Left lung (tissue), 10 donors: ENCODE measurements around the gene TLE3. TPM values are rescaled to one million over a fixed set of nuclear protein-coding genes. Genes with fewer than 3 reads are reported as not detected.

Source experiments
- ATAC-seq: fragments of 200-7000 bp; cut with Tn5 transposase; one replicate; pipeline ENCODE4 v1.9.1; 2020; ENCODE audit warnings: moderate library complexity
- DNase-seq, 4 donors: peaks; one replicate each; pipeline ENCODE4 v3.0.0-alpha.2; 2013 to 2020
- H3K27ac ChIP-seq, 2 donors: fragments of 200-600 bp; sonication (generic) in 1 of 2; one replicate each; pipeline versions ENCODE4 v1.5.0 to v1.8.0; 2020 to 2021
- H3K27me3 ChIP-seq, 2 donors: fragments of 200-600 bp; sonication (generic) in 1 of 2; one replicate each; pipeline versions ENCODE4 v1.5.0 to v1.8.0; 2020 to 2021
- H3K36me3 ChIP-seq, 2 donors: fragments of 200-600 bp; sonication (generic) in 1 of 2; one replicate each; pipeline versions ENCODE4 v1.5.0 to v1.8.0; 2020 to 2021
- H3K4me1 ChIP-seq, 2 donors: fragments of 200-600 bp; one replicate each; pipeline ENCODE4 v1.8.0; 2021
- H3K4me3 ChIP-seq, 2 donors: fragments of 200-600 bp; sonication (generic) in 1 of 2; one replicate each; pipeline versions ENCODE4 v1.5.0 to v1.8.0; 2020 to 2021; ENCODE audit warnings: mild to moderate bottlenecking in 1 of 2
- H3K9me3 ChIP-seq, 2 donors: fragments of 200-600 bp; sonication (generic) in 1 of 2; one replicate each; pipeline versions ENCODE4 v1.5.0 to v1.8.0; 2020 to 2021
- intact Hi-C, 2 donors: fragments of 100-400 bp; cut with DNase I; formaldehyde crosslinking; loops; one replicate each; pipeline versions ENCODE4 v1.11.2 to v1.14.2; 2022
- polyA plus RNA-seq, 6 donors: library from polyadenylated mRNA; unstranded; fragments of 120-200 nt; gene quantifications; one replicate each; pipeline ENCODE4 v1.2.1, GENCODE V29; 2013; ENCODE audit not compliant: insufficient read length in 6 of 6
- total RNA-seq, 2 donors: library from RNA; stranded (reverse); fragmentation: NEBNext Ultra II Directional; extraction: Animal tissue kit (Norgen Biotek cat#: 25700); gene quantifications; one replicate each; pipeline ENCODE4 v1.2.1, GENCODE V29; 2021
- TF ChIP-seq, protein P1 (sequence below), 2 donors: fragments of 200-600 bp; sonication (generic) in 1 of 2; IDR thresholded peaks; one replicate each; pipeline versions ENCODE4 v1.5.0 to v1.8.0; 2021; ENCODE audit warnings: antibody characterized with exemption in 2 of 2
- donor health status: DM: no; HTN: yes; CAD: no.
- donor health status: DM: no; HTN: no; CAD: no.

Gene TLE3
- total and polyA plus RNA-seq, 8 donors, result 48.2 to 77.2 (median 62.0) TPM

- H3K27me3 ChIP-seq, result no peaks in the 10 kb centered on the region
- H3K4me1 ChIP-seq, result no peaks in the 10 kb centered on the region
- ATAC-seq (no peak), DNase-seq (no peak)
- H3K4me3 ChIP-seq, result no peak overlapping the region
- no peak overlapping the region for H3K27ac ChIP-seq
- TF ChIP-seq, protein P1, sequence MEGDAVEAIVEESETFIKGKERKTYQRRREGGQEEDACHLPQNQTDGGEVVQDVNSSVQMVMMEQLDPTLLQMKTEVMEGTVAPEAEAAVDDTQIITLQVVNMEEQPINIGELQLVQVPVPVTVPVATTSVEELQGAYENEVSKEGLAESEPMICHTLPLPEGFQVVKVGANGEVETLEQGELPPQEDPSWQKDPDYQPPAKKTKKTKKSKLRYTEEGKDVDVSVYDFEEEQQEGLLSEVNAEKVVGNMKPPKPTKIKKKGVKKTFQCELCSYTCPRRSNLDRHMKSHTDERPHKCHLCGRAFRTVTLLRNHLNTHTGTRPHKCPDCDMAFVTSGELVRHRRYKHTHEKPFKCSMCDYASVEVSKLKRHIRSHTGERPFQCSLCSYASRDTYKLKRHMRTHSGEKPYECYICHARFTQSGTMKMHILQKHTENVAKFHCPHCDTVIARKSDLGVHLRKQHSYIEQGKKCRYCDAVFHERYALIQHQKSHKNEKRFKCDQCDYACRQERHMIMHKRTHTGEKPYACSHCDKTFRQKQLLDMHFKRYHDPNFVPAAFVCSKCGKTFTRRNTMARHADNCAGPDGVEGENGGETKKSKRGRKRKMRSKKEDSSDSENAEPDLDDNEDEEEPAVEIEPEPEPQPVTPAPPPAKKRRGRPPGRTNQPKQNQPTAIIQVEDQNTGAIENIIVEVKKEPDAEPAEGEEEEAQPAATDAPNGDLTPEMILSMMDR (IDR thresholded peaks at IDR 0.05), result no peak
- no peaks in the 10 kb centered on the region for H3K9me3 ChIP-seq
- intact Hi-C loops, result no loop called here
- no peaks in the 10 kb centered on the region for H3K36me3 ChIP-seq
Measured at GRCh38 chr15:70034596-70034995, 63.1 kb downstream of the TLE3 start.

- Histone ChIP-seq H3K36me3 (no peaks in the 10 kb centered on the region), H3K9me3 (no peaks in the 10 kb centered on the region), H3K4me1 (no peaks in the 10 kb centered on the region), H3K27me3 (no peaks in the 10 kb centered on the region), H3K27ac (no peak overlapping the region), H3K4me3 (no peak overlapping the region)
- TF ChIP-seq, protein P1 (IDR thresholded peaks at IDR 0.05), result no peak
- ATAC-seq (no peak), DNase-seq (no peak)
- intact Hi-C loops, result no loop called here
Measured at GRCh38 chr15:70034141-70034540, 63.6 kb downstream of the TLE3 start.

DNA sequence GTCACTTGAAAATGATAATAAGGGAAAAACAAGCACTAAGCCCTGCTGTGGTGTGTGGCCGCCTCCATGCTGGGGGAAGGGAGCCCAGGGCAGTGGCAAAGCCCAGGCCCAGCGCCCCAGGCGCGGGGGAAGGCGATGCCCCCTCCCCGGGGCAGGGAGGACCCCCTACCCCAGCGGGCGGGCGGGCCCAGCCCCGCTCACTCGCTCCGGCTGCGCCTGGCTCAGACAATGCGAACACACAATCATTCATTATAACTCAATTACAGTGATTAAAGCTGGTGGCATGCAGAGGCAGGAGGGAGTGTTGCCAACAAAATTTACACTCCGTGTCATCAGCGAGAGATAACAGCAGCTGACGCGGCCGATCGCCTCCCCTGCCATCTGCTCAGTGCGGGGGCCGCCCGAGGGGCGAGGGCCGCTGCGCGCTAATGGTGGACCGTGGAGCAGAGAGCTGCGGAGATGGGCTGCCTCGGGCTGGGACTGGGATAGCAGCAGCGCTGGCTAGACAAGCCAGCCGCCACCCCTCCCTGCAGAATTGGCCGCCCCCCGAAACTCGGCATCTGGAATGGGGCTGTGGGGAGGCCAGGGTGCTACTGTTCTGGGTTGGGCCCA, 64.1 kb downstream of the TLE3 start:
- no peak overlapping the region for H3K4me3 ChIP-seq
- TF ChIP-seq, protein P1 (IDR thresholded peaks at IDR 0.05), result no peak
- intact Hi-C loops, result no loop called here
- ATAC-seq (peak; percentile 9), DNase-seq (peak in 1 of 4 donors; percentile 42)
- no peaks in the 10 kb centered on the region for H3K9me3 ChIP-seq
- H3K4me1 ChIP-seq, result no peaks in the 10 kb centered on the region
- no peak overlapping the region for H3K27ac ChIP-seq
- H3K36me3 ChIP-seq, result no peaks in the 10 kb centered on the region
- H3K27me3 ChIP-seq, result no peaks in the 10 kb centered on the region

DNA sequence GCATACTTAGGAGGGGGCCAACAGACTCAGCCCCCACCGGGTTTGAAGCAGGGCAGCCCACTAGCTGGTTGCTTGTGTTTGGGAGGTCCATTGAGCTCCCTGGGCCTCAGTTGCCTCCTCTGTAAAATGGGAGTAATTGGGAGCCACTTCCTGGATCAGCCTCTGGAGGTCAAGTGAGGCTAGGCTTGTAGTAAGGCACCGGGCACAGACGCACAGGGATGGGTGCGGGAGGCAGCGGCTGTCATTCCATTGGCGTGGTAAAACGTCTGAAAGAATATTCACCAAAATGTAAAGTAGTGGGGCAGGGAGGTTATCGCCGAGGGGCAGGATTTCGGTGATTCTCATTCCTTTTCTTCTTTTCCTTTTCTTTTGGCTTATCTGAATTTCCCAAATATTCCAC, 64.6 kb downstream of the TLE3 start:
- TF ChIP-seq, protein P1 (IDR thresholded peaks at IDR 0.05), result no peak
- H3K9me3 ChIP-seq, result no peaks in the 10 kb centered on the region
- intact Hi-C loops, result no loop called here
- H3K36me3 ChIP-seq, result no peaks in the 10 kb centered on the region
- H3K27ac ChIP-seq, result no peak overlapping the region
- H3K4me3 ChIP-seq, result no peak overlapping the region
- DNase-seq (no peak), ATAC-seq (no peak)
- no peaks in the 10 kb centered on the region for H3K4me1 ChIP-seq
- H3K27me3 ChIP-seq, result no peaks in the 10 kb centered on the region

DNA sequence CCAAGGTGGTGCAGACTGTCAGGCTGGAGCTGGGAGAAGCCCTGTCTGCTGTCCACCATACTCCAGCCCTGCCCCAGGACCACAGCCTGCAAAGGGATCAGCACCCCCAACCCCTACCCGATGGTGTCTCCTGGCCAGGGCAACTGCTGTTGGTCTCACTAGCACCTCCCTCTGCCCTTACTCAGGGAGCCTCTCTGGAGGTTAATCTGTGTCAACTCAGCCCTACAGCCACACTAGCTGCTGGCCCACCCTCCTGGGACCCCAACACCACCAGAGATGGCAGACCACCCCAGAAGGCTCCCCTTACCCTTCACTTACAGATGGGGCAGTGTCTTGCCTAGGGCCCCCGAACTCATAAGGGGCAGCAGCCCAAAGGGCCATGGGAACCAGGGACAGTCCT, 65.2 kb downstream of the TLE3 start:
- intact Hi-C loops, result no loop called here
- H3K4me1 ChIP-seq, result no peaks in the 10 kb centered on the region
- no peaks in the 10 kb centered on the region for H3K9me3 ChIP-seq
- DNase-seq, result no peak
- H3K27me3 ChIP-seq, result no peaks in the 10 kb centered on the region
- no peak for ATAC-seq
- no peak overlapping the region for H3K4me3 ChIP-seq
- H3K36me3 ChIP-seq, result no peaks in the 10 kb centered on the region
- no peak overlapping the region for H3K27ac ChIP-seq
- TF ChIP-seq, protein P1 (IDR thresholded peaks at IDR 0.05), result no peak
